Fibroblast of the conjunctiva (primary cell): Measurements from ENCODE around the gene SPO11.

Source experiments
- DNase-seq: peaks from one replicate; pipeline ENCODE4 v3.0.0-alpha.2; 2010; ENCODE audit warnings: low read depth

The SPO11 gene

DNA sequence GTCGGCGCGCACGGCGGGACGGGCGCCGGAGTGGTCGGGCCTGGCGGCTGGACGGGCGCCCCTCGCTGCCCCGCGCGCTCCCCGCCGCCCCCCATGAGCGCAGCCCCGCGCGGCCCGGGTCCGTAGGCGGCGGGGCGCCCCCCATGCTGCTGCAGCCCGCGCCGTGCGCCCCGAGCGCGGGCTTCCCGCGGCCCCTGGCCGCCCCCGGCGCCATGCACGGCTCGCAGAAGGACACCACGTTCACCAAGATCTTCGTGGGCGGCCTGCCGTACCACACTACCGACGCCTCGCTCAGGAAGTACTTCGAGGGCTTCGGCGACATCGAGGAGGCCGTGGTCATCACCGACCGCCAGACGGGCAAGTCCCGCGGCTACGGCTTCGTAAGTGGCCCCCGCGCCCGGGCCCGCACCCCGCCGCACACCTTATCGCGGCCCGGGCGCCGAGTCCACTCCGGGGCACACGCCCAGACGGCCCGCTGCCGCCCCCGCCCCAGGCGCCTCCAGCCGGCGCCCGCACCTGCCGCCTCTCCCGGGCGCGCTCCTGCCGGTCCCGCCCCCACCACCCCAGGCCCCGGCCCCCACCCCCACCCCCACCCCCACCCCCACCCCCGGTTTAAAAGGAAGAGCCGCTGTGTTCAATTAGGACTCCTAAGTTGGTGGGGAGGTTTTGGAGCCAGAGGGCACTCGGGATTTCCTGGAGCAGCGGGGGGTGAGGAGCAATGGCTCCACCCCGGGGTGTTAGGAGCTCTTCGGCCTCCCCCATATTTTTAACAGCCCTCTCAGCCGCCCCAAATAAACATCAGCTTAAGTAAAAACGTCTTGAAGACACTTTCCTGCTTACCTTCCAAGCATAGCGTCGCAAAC is 62.1 kb downstream of the SPO11 start:
- no peak for DNase-seq

DNA sequence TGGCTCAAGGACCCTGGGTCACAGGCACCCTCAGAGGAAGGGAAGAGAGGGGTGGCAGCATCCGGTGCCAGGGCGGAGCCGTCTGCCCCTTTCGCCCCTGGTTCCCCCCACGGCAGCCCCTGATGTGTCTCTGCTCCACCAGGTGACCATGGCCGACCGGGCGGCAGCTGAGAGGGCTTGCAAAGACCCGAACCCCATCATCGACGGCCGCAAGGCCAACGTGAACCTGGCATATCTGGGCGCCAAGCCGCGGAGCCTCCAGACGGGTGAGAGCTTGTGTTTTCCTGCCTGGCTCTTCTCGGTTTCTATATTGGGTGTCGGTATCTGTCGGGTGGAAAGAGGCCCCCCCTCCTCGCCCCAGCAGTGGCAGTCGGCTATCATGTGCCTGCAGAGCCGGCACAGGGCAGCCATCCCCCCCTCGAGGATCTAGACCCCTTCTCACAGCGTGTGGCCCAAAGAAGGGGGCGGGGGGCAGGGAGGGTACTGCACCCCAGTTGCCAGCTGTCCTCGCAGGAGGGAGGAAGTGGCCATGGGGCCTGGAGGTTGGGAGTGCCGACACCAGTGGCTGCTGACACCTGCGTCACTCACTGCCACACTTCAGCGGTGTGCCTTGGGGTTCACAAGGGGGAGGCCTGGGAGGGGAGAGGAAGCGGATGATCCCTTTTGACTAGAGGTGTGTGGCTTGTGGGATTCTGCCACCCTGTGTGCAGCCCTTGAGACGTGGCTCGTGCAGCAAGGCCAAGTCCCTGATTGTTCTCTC is 63.1 kb downstream of the SPO11 start:
- no peak for DNase-seq
